GM18861 (cell line): ENCODE data around the gene MBNL3.
"Not testable (repeated sequence)": the region's sequence is repeated elsewhere in the genome, so short reads cannot be mapped to it uniquely, and the experiment has no call there.

Experiments
- ATAC-seq: cut with Tn5 transposase; IDR thresholded peaks from one replicate; pipeline ENCODE4 v1.9.1; 2021; ENCODE audit not compliant: unreplicated experiment

The MBNL3 gene

GRCh38 chrX:132382068-132382467 lies 106.8 kb downstream of the MBNL3 start:
- no peak for ATAC-seq

GRCh38 chrX:132378281-132378680 lies 110.6 kb downstream of the MBNL3 start:
- no peak for ATAC-seq

GRCh38 chrX:132375941-132376340 lies 112.9 kb downstream of the MBNL3 start:
- no peak for ATAC-seq

GRCh38 chrX:132373610-132374009 lies 115.2 kb downstream of the MBNL3 start:
- no peak for ATAC-seq

- no peak for ATAC-seq
These were observed 119.1 kb downstream of the MBNL3 start for GRCh38 chrX:132369617-132370326.

GRCh38 chrX:132367984-132368383 lies 120.9 kb downstream of the MBNL3 start:
- no peak for ATAC-seq

GRCh38 chrX:132367314-132367713 lies 121.5 kb downstream of the MBNL3 start:
- ATAC-seq = no peak

- ATAC-seq = no peak
These were observed 123.3 kb downstream of the MBNL3 start for GRCh38 chrX:132365490-132365889.

GRCh38 chrX:132364313-132364712 lies 124.5 kb downstream of the MBNL3 start:
- ATAC-seq = no peak

GRCh38 chrX:132353430-132353829 lies 135.4 kb downstream of the MBNL3 start:
- ATAC-seq = no peak

GRCh38 chrX:132336172-132336571 lies 152.7 kb downstream of the MBNL3 start:
- no peak for ATAC-seq

- ATAC-seq = peak; percentile 49
These were observed 155.5 kb downstream of the MBNL3 start for GRCh38 chrX:132333351-132333750.

GRCh38 chrX:132331532-132331931 lies 157.3 kb downstream of the MBNL3 start:
- ATAC-seq = no peak

GRCh38 chrX:132331000-132331399 lies 157.8 kb downstream of the MBNL3 start:
- no peak for ATAC-seq

GRCh38 chrX:132330156-132330729 lies 158.6 kb downstream of the MBNL3 start:
- ATAC-seq = no peak

GRCh38 chrX:132326960-132327359 lies 161.9 kb downstream of the MBNL3 start:
- not testable (repeated sequence) for ATAC-seq
